Neutrophil (primary cell): ENCODE measurements around the gene ADAMTS16.

Source experiments
- H3K27ac ChIP-seq: fragments of 200-600 bp; sonication (generic); 2 replicates; pipeline ENCODE4 v1.5.1; 2016; ENCODE audit warnings: mild to moderate bottlenecking, moderate library complexity
- H3K27me3 ChIP-seq: fragments of 200-600 bp; sonication (generic); 2 replicates; pipeline ENCODE4 v1.6.0; 2016; ENCODE audit warnings: mild to moderate bottlenecking
- H3K36me3 ChIP-seq: fragments of 200-600 bp; sonication (generic); 2 replicates; pipeline ENCODE4 v1.5.1; 2017
- H3K4me1 ChIP-seq, 2 experiments: fragments of 200-600 bp in 1 of 2; sonication (generic) in 1 of 2; 1 replicate in 1 of 2; 2 replicates in 1 of 2; pipeline versions ENCODE4 v1.5.1 to v1.6.1; 2013 to 2016; ENCODE audit warnings: low read depth in 1 of 2, low read length in 1 of 2, mild to moderate bottlenecking in 1 of 2, moderate library complexity in 1 of 2; ENCODE audit not compliant: control insufficient read depth in 1 of 2, insufficient read depth in 1 of 2
- H3K4me3 ChIP-seq, 2 experiments: fragments of 200-600 bp in 1 of 2; sonication (generic) in 1 of 2; 1 replicate in 1 of 2; 2 replicates in 1 of 2; pipeline ENCODE4 v1.5.1; 2013 to 2016; ENCODE audit warnings: low read depth in 1 of 2, low read length in 1 of 2, mild to moderate bottlenecking in 1 of 2, moderate library complexity in 1 of 2
- H3K9me3 ChIP-seq: fragments of 200-600 bp; sonication (generic); 2 replicates; pipeline ENCODE4 v1.5.1; 2016
- TF ChIP-seq, protein P1 (sequence below): fragments of 200-600 bp; sonication (generic); IDR thresholded peaks from 2 replicates; pipeline ENCODE4 v1.5.1; 2016; ENCODE audit warnings: antibody characterized with exemption

The ADAMTS16 gene

DNA sequence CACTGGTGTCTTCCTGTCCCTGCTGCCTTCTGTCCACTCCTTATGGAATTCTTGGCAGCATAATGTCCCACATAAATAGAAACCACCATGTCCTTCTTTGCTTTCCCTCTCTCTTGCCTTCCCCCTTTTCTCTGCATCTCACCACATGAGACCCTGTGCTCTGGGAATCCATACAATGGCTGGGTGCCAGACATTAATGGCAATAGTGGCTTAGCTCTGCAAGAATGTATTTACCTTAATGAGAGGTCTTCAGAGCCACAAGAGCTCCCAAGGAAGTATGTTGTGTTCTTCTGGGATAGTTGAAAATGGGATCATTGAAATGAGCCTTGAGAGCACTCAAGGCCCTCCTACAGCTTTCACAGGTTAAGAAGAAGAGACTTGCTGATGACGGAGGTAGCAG, 58.7 kb downstream of the ADAMTS16 start:
- no peaks in the 10 kb centered on the region for H3K27me3 ChIP-seq
- H3K4me1 ChIP-seq = no peaks in the 10 kb centered on the region
- H3K36me3 ChIP-seq = no peaks in the 10 kb centered on the region
- no peak overlapping the region for H3K4me3 ChIP-seq
- H3K27ac ChIP-seq = no peak overlapping the region
- TF ChIP-seq, protein P1, sequence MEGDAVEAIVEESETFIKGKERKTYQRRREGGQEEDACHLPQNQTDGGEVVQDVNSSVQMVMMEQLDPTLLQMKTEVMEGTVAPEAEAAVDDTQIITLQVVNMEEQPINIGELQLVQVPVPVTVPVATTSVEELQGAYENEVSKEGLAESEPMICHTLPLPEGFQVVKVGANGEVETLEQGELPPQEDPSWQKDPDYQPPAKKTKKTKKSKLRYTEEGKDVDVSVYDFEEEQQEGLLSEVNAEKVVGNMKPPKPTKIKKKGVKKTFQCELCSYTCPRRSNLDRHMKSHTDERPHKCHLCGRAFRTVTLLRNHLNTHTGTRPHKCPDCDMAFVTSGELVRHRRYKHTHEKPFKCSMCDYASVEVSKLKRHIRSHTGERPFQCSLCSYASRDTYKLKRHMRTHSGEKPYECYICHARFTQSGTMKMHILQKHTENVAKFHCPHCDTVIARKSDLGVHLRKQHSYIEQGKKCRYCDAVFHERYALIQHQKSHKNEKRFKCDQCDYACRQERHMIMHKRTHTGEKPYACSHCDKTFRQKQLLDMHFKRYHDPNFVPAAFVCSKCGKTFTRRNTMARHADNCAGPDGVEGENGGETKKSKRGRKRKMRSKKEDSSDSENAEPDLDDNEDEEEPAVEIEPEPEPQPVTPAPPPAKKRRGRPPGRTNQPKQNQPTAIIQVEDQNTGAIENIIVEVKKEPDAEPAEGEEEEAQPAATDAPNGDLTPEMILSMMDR = no peak
- H3K9me3 ChIP-seq = no peaks in the 10 kb centered on the region

DNA sequence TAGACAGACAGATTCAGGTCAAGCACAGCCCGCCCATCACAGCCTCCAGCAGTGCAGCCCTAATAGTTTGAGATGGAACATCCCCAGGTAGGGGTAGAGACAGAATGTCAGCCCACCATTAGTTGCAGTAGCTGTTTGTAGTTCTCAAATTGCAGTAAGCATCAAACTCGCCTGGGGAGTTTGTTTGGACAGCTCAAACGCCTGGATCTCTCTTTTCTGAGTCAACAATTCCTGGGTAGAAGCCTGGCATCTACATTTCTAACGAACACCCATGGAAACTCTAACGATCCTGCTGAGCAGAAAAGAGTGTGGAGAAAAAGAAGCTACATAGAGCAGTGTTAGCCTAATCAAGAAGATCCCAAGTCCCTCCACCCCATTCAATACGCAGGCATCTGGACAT, 59.4 kb downstream of the ADAMTS16 start:
- no peak overlapping the region for H3K27ac ChIP-seq
- H3K27me3 ChIP-seq = no peaks in the 10 kb centered on the region
- TF ChIP-seq, protein P1 = no peak
- no peaks in the 10 kb centered on the region for H3K36me3 ChIP-seq
- H3K9me3 ChIP-seq = no peaks in the 10 kb centered on the region
- no peak overlapping the region for H3K4me3 ChIP-seq
- no peaks in the 10 kb centered on the region for H3K4me1 ChIP-seq

DNA sequence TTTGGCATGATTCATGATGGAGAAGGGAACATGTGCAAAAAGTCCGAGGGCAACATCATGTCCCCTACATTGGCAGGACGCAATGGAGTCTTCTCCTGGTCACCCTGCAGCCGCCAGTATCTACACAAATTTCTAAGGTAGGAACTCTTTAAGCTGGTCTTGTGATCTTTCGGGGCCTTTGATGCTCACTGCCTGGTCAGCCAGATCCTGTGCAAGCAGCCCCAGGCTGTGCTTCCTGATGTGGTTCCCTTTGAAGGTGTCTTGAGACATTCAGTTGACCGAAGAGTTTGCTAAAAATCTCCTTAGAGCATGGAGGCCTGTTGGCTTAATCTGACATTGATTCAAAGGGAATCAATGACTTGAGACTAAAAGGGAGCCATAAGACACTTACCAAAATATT, 60.0 kb downstream of the ADAMTS16 start:
- TF ChIP-seq, protein P1 = no peak
- Histone ChIP-seq H3K4me3 (no peak overlapping the region), H3K4me1 (no peaks in the 10 kb centered on the region), H3K27me3 (no peaks in the 10 kb centered on the region), H3K27ac (no peak overlapping the region), H3K36me3 (no peaks in the 10 kb centered on the region), H3K9me3 (no peaks in the 10 kb centered on the region)

DNA sequence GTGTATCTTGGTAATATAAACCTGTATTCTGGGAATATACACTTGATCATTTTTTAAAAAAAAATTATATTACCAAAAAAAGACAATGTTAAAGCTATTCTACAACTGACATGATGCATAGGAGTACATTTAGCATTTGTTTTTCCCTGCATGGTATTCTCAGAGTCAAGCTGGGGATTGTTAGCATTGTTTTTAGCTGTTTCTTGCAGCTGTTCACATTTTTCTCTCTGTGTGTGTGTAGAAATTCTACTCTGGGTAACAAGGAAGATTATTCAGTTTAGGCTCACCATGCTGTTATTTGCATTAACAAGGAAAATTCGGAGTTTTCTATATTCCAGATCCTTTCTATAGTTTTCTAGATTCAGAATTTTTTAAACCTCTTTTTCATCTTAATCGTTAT, 62.2 kb downstream of the ADAMTS16 start:
- TF ChIP-seq, protein P1 = no peak
- Histone ChIP-seq H3K4me1 (no peaks in the 10 kb centered on the region), H3K4me3 (no peak overlapping the region), H3K36me3 (no peaks in the 10 kb centered on the region), H3K9me3 (no peaks in the 10 kb centered on the region), H3K27me3 (no peaks in the 10 kb centered on the region), H3K27ac (no peak overlapping the region)

DNA sequence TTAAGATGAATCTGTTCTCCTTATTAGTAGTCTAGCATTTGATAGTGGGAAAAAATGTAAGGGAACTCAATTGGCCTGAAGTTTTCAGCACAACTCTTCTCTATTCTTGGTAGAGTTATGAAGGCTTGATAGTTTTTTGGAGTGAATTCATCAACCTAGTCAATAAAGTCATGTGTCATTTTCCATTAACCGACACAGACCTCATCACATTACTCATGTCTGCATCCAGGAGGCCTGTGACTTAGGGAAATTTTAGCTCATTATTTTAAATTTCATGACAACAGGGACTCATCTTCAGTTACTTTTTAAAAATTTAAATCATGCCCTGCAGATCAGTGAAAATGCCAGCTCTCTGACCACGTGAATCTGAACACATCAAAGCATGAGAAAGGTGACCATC, 63.3 kb downstream of the ADAMTS16 start:
- H3K4me1 ChIP-seq = no peaks in the 10 kb centered on the region
- no peak overlapping the region for H3K27ac ChIP-seq
- H3K27me3 ChIP-seq = no peaks in the 10 kb centered on the region
- H3K4me3 ChIP-seq = no peak overlapping the region
- H3K36me3 ChIP-seq = no peaks in the 10 kb centered on the region
- TF ChIP-seq, protein P1 = no peak
- H3K9me3 ChIP-seq = no peaks in the 10 kb centered on the region

DNA sequence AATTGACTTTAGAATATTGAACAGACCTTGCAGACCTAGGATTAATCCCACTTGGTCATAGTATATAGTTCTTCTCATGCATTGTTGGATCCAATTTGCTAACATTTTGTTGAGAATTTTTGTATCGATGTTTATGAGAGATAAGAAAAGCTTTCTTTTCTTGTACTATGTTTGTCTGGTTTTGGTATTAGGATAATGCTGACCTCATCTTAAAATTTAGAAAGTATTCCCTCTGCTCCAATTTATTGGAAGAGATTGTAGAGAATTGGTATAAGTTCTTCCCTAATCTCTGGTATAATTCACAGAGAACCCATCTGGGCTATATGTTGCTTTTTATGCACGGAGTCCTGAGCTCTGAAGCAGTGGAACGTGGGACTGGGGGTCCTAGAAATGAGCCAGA, 67.7 kb downstream of the ADAMTS16 start:
- H3K4me3 ChIP-seq = no peak overlapping the region
- H3K4me1 ChIP-seq = no peaks in the 10 kb centered on the region
- H3K9me3 ChIP-seq = no peaks in the 10 kb centered on the region
- no peaks in the 10 kb centered on the region for H3K27me3 ChIP-seq
- TF ChIP-seq, protein P1 = no peak
- H3K36me3 ChIP-seq = no peaks in the 10 kb centered on the region
- no peak overlapping the region for H3K27ac ChIP-seq
